Activated CD4-positive, alpha-beta T cell treated with anti-CD3 and anti-CD28 coated beads, Interleukin-2, amount 10 ng/mL, durations not matched to agents 7 days and 5 days (primary cell): Measurements from ENCODE around the gene STIM2. TPM values are rescaled to one million over a fixed set of nuclear protein-coding genes. Genes with fewer than 3 reads are reported as not detected.
"Not testable (repeated sequence)": the region's sequence is repeated elsewhere in the genome, so short reads cannot be mapped to it uniquely, and the experiment has no call there.

Experiments used
- CTCF ChIA-PET: fragments of 350-600 bp; sonication (Branson Sonifier 250); formaldehyde crosslinking; loops from one replicate; lab custom pipeline; 2021; ENCODE audit warnings: antibody characterized with exemption; lab: Charles Lee
- POLR2A ChIA-PET: fragments of 350-600 bp; sonication (Branson Sonifier 250); formaldehyde crosslinking; loops from one replicate; lab custom pipeline; 2021; ENCODE audit warnings: antibody characterized with exemption; lab: Charles Lee
- DNase-seq: peaks from one replicate; pipeline ENCODE4 v3.0.0-alpha.2; 2020
- H3K27ac Mint-ChIP-seq: one replicate; pipeline ENCODE4 v1.8.0; 2021; ENCODE audit warnings: mild to moderate bottlenecking, moderate library complexity, mixed read lengths
- H3K27me3 Mint-ChIP-seq: one replicate; pipeline ENCODE4 v1.8.0; 2021; ENCODE audit warnings: mixed read lengths
- H3K36me3 Mint-ChIP-seq: one replicate; pipeline ENCODE4 v1.8.0; 2021; ENCODE audit warnings: low read depth, mixed read lengths
- H3K4me1 Mint-ChIP-seq: one replicate; pipeline ENCODE4 v1.8.0; 2021; ENCODE audit warnings: mixed read lengths
- H3K4me3 Mint-ChIP-seq: one replicate; pipeline ENCODE4 v1.8.0; 2021; ENCODE audit warnings: mild to moderate bottlenecking, moderate library complexity, mixed read lengths
- H3K9me3 Mint-ChIP-seq: one replicate; pipeline ENCODE4 v1.8.0; 2021; ENCODE audit warnings: mixed read lengths
- total RNA-seq, 2 experiments: library from RNA; stranded (reverse); gene quantifications; one replicate each; pipeline ENCODE4 v1.2.3, GENCODE V29; 2021

Gene STIM2
- 10 to 100 TPM; 56.2 to 61.0 TPM for total RNA-seq

GRCh38 chr4:26860157-26860921 is at the start of gene STIM2:
TSS of gene STIM2 (plus strand) at chr4:26860841.
- Mint-ChIP-seq H3K27ac (peak within 1 kb of the TSS; percentile 99), H3K36me3 (peaks cover 3% of the 10 kb centered on the region), H3K27me3 (peaks cover 2% of the 10 kb centered on the region), H3K4me3 (peak within 1 kb of the TSS; percentile 86), H3K4me1 (peaks cover 53% of the 10 kb centered on the region), H3K9me3 (no peaks in the 10 kb centered on the region)
- DNase-seq, result peak; percentile 96
- CTCF ChIA-PET, result interaction anchor here (0.7 to 1.5 kb wide), 9 partner anchors 13 to 1001 kb away, joined by 3 to 5 read pairs (median 3); no protein-coding TSS in a partner anchor
- POLR2A ChIA-PET, result interaction anchor here (0.6 to 2.0 kb wide), 5 partner anchors 20 to 431 kb away, joined by 3 to 9 read pairs (median 3); no protein-coding TSS in a partner anchor

- POLR2A ChIA-PET, H3K4me3 Mint-ChIP-seq, DNase-seq, H3K27me3 Mint-ChIP-seq, H3K36me3 Mint-ChIP-seq, CTCF ChIA-PET: not testable (repeated sequence)
- Mint-ChIP-seq H3K27ac (peak overlapping the region; percentile 0), H3K9me3 (peaks cover 14% of the 10 kb centered on the region), H3K4me1 (peaks cover 28% of the 10 kb centered on the region)
Measured at GRCh38 chr4:26811571-26811970, 49.1 kb upstream of the STIM2 start.

GRCh38 chr4:26812049-26812714 is 48.5 kb upstream of the STIM2 start:
- CTCF ChIA-PET, result no interaction called here

GRCh38 chr4:26813698-26814097 is 46.9 kb upstream of the STIM2 start:
- Mint-ChIP-seq H3K27ac (no peak overlapping the region), H3K36me3 (peaks cover 4% of the 10 kb centered on the region), H3K9me3 (peaks cover 14% of the 10 kb centered on the region), H3K27me3 (no peaks in the 10 kb centered on the region), H3K4me1 (peaks cover 28% of the 10 kb centered on the region), H3K4me3 (no peak overlapping the region)
- ChIA-PET POLR2A (no interaction called here), CTCF (interaction anchor here (1.0 to 1.6 kb wide), 5 partner anchors 12 to 47 kb away, joined by 3 read pairs; partner anchors contain the start of gene STIM2)
- DNase-seq, result no peak

More at GRCh38 chr4:26812049-26812714, 48.5 kb upstream of the STIM2 start:
- Mint-ChIP-seq H3K9me3 (peaks cover 14% of the 10 kb centered on the region), H3K4me3 (peak overlapping the region; percentile 26), H3K27me3 (no peaks in the 10 kb centered on the region), H3K36me3 (peaks cover 4% of the 10 kb centered on the region), H3K27ac (peak overlapping the region; percentile 88), H3K4me1 (peaks cover 28% of the 10 kb centered on the region)
- DNase-seq, result no peak
- POLR2A ChIA-PET, result no interaction called here

- no peak for DNase-seq
- peaks cover 15% of the 10 kb centered on the region for H3K9me3 Mint-ChIP-seq
- no peak overlapping the region for H3K4me3 Mint-ChIP-seq
- H3K27ac Mint-ChIP-seq, result no peak overlapping the region
- H3K36me3 Mint-ChIP-seq, result peaks cover 4% of the 10 kb centered on the region
- H3K4me1 Mint-ChIP-seq, result peaks cover 28% of the 10 kb centered on the region
- no peaks in the 10 kb centered on the region for H3K27me3 Mint-ChIP-seq
- ChIA-PET CTCF (interaction anchor here (0.9 kb wide), 1 partner anchor 21 kb away, joined by 3 read pairs; no protein-coding TSS in a partner anchor), POLR2A (no interaction called here)
Measured at GRCh38 chr4:26815199-26815598, 45.4 kb upstream of the STIM2 start.

GRCh38 chr4:26815706-26816105 is 44.9 kb upstream of the STIM2 start:
- Mint-ChIP-seq H3K27ac (no peak overlapping the region), H3K4me1 (peaks cover 28% of the 10 kb centered on the region), H3K36me3 (peaks cover 4% of the 10 kb centered on the region), H3K27me3 (no peaks in the 10 kb centered on the region), H3K9me3 (peaks cover 13% of the 10 kb centered on the region), H3K4me3 (no peak overlapping the region)
- ChIA-PET POLR2A (no interaction called here), CTCF (no interaction called here)
- no peak for DNase-seq

GRCh38 chr4:26819026-26819425 is 41.6 kb upstream of the STIM2 start:
- POLR2A ChIA-PET, result interaction anchor here (0.5 kb wide), 1 partner anchor 930 kb away, joined by 3 read pairs; no protein-coding TSS in a partner anchor
- Mint-ChIP-seq H3K36me3 (peaks cover 8% of the 10 kb centered on the region), H3K27me3 (no peaks in the 10 kb centered on the region), H3K9me3 (peaks cover 25% of the 10 kb centered on the region), H3K4me3 (no peak overlapping the region), H3K4me1 (peaks cover 20% of the 10 kb centered on the region), H3K27ac (no peak overlapping the region)
- no peak for DNase-seq
- CTCF ChIA-PET, result interaction anchor here (1.5 to 2.1 kb wide), 2 partner anchors 9 to 10 kb away, joined by 5 to 8 read pairs; no protein-coding TSS in a partner anchor

- Mint-ChIP-seq H3K27ac (no peak overlapping the region), H3K36me3 (peaks cover 8% of the 10 kb centered on the region), H3K4me1 (peaks cover 20% of the 10 kb centered on the region), H3K27me3 (no peaks in the 10 kb centered on the region), H3K9me3 (peaks cover 25% of the 10 kb centered on the region), H3K4me3 (no peak overlapping the region)
- CTCF ChIA-PET, result interaction anchor here (1.5 to 2.1 kb wide), 2 partner anchors 9 to 11 kb away, joined by 5 to 8 read pairs; no protein-coding TSS in a partner anchor
- DNase-seq, result no peak
- POLR2A ChIA-PET, result interaction anchor here (0.5 kb wide), 1 partner anchor 931 kb away, joined by 3 read pairs; no protein-coding TSS in a partner anchor
Measured at GRCh38 chr4:26819478-26820095, 41.1 kb upstream of the STIM2 start.

GRCh38 chr4:26820346-26820745 is 40.3 kb upstream of the STIM2 start:
- ChIA-PET CTCF (no interaction called here), POLR2A (no interaction called here)
- Mint-ChIP-seq H3K4me1 (peaks cover 16% of the 10 kb centered on the region), H3K27ac (no peak overlapping the region), H3K4me3 (no peak overlapping the region), H3K9me3 (peaks cover 25% of the 10 kb centered on the region), H3K27me3 (no peaks in the 10 kb centered on the region), H3K36me3 (peaks cover 8% of the 10 kb centered on the region)
- no peak for DNase-seq

- ChIA-PET POLR2A (no interaction called here), CTCF (no interaction called here)
- Mint-ChIP-seq H3K9me3 (peaks cover 25% of the 10 kb centered on the region), H3K36me3 (peaks cover 8% of the 10 kb centered on the region), H3K27me3 (no peaks in the 10 kb centered on the region), H3K27ac (no peak overlapping the region), H3K4me3 (no peak overlapping the region), H3K4me1 (peaks cover 14% of the 10 kb centered on the region)
- DNase-seq, result no peak
Measured at GRCh38 chr4:26821031-26821430, 39.6 kb upstream of the STIM2 start.

- CTCF ChIA-PET, result interaction anchor here (0.8 to 1.0 kb wide), 2 partner anchors 14 to 20 kb away, joined by 3 read pairs; no protein-coding TSS in a partner anchor
Measured at GRCh38 chr4:26821677-26822503, 38.8 kb upstream of the STIM2 start.

GRCh38 chr4:26822546-26822945 is 38.1 kb upstream of the STIM2 start:
- Mint-ChIP-seq H3K27me3 (no peaks in the 10 kb centered on the region), H3K4me1 (peaks cover 14% of the 10 kb centered on the region), H3K4me3 (no peak overlapping the region), H3K9me3 (peaks cover 25% of the 10 kb centered on the region), H3K27ac (peak overlapping the region; percentile 50), H3K36me3 (peaks cover 8% of the 10 kb centered on the region)
- POLR2A ChIA-PET, result no interaction called here
- no peak for DNase-seq
- CTCF ChIA-PET, result interaction anchor here (1.0 kb wide), 1 partner anchor 14 kb away, joined by 3 read pairs; no protein-coding TSS in a partner anchor

More at GRCh38 chr4:26821677-26822503, 38.8 kb upstream of the STIM2 start:
- Mint-ChIP-seq H3K36me3 (peaks cover 8% of the 10 kb centered on the region), H3K9me3 (peaks cover 25% of the 10 kb centered on the region), H3K4me3 (no peak overlapping the region), H3K27me3 (no peaks in the 10 kb centered on the region), H3K4me1 (peaks cover 14% of the 10 kb centered on the region), H3K27ac (no peak overlapping the region)
- POLR2A ChIA-PET, result no interaction called here
- DNase-seq, result no peak
